KBM-7 (cell line): ENCODE data around the gene LOC101059915.
"Not testable (repeated sequence)": the region's sequence is repeated elsewhere in the genome, so short reads cannot be mapped to it uniquely, and the experiment has no call there.

Experiments
- DNase-seq: peaks from one replicate; pipeline ENCODE4 v3.0.0-alpha.2; 2015
- in situ Hi-C: fragments of 300-500 bp; cut with MboI; formaldehyde crosslinking; loops from 2 replicates; pipeline ENCODE4 v1.14.3; 2020; ENCODE audit warnings: low sequenced_read_pairs, low pct_unique_long_range_greater_than_20kb, mixed read lengths

The LOC101059915 gene

GRCh38 chrX:71718185-71718584 lies 50.8 kb downstream of the LOC101059915 start, which contains the start of gene CXorf49:
Gene CXorf49, minus strand, starts transcription at chrX:71718285. Its CDS starts 134 bp downstream, at chrX:71718151.
- DNase-seq, in situ Hi-C loops: not testable (repeated sequence)

GRCh38 chrX:71719195-71719594 lies 51.8 kb downstream of the LOC101059915 start:
- in situ Hi-C loops, result not testable (repeated sequence)

GRCh38 chrX:71720289-71720886 lies 53.0 kb downstream of the LOC101059915 start:
- in situ Hi-C loops, DNase-seq: not testable (repeated sequence)

More at GRCh38 chrX:71719195-71719594, 51.8 kb downstream of the LOC101059915 start:
- DNase-seq, result not testable (repeated sequence)
